GM23248 (cell line): Measurements from ENCODE around the gene DDTL.
"Not testable (repeated sequence)": the region's sequence is repeated elsewhere in the genome, so short reads cannot be mapped to it uniquely, and the experiment has no call there.

ENCODE experiments used
- EZH2 ChIP-seq: fragments of 200-600 bp; sonication (generic); IDR thresholded peaks from 2 replicates; pipeline ENCODE4 v1.6.1; 2018; ENCODE audit warnings: antibody characterized with exemption, mild to moderate bottlenecking; ENCODE audit not compliant: insufficient read depth, poor library complexity, severe bottlenecking
- EZH2phosphoT487 ChIP-seq: fragments of 200-600 bp; sonication (generic); IDR thresholded peaks from 2 replicates; pipeline ENCODE4 v1.6.1; 2018; ENCODE audit warnings: antibody characterized with exemption, moderate library complexity, mild to moderate bottlenecking, low read depth; ENCODE audit not compliant: insufficient read depth

DNA sequence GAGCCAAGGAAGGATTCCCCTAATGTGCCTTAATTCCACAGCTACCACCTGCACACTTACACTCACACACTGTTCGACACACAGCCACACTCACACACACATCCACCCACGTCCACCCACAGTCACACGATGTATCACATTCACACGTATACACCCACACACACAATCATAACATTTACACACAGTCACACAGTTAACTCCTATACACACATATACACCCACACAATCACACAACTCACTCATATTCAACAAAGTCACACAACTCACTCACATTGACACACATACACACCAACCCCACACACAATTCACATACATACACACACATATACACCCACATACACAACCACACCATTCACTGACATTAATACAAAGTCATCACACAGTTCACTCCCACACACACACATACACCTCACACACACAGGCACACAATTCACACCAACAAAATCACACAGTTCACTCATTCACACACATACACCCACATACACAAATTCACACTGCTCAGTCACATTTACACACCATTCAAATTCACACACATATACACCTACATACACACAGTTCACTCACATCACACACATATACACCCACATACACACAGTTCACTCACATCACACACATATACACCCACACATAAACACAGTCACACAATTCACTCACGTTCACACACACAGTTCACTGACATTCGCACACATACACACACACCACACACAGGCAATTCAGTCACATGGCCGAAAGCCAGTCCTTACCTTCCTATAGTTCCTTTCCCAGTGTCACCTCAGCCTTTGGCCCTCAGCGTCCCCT, 12.3 kb upstream of the DDTL start:
- TF ChIP-seq EZH2, EZH2phosphoT487: not testable (repeated sequence)
